Endothelial cell of umbilical vein (primary cell): ENCODE measurements around the gene SH3BP4. TPM values are rescaled to one million over a fixed set of nuclear protein-coding genes. Genes with fewer than 3 reads are reported as not detected.

Source experiments
- BruUV-seq: library from RNA; stranded (reverse); fragments of 400-500 nt; replicated peaks from 2 replicates; lab custom pipeline; 2021; lab: Mats Ljungman, UMichigan
- CTCF ChIA-PET: fragments of 300-600, 350-600 bp; sonication (Branson Sonifier 250); formaldehyde crosslinking; loops from one replicate; lab custom pipeline; 2021; ENCODE audit warnings: antibody characterized with exemption, inconsistent platforms; lab: Charles Lee
- POLR2A ChIA-PET: fragments of 300-600, 350-600 bp; sonication (Branson Sonifier 250); formaldehyde crosslinking; loops from one replicate; lab custom pipeline; 2021; ENCODE audit warnings: antibody characterized with exemption, inconsistent platforms; lab: Charles Lee
- DNase-seq: peaks from one replicate; pipeline ENCODE4 v3.0.0-alpha.2; 2011; ENCODE audit warnings: low read depth, low spot score
- FAIRE-seq: peaks from 2 replicates; lab custom pipeline; 2011; peaks lifted over from hg19 to GRCh38; lab: Jason Lieb, UNC
- H2AFZ ChIP-seq: 2 replicates; pipeline ENCODE4 v1.6.0; 2012; ENCODE audit warnings: low read depth, low read length, control low read depth, inconsistent platforms
- H3K27ac ChIP-seq: 2 replicates; pipeline ENCODE4 v1.5.1; 2011; ENCODE audit warnings: low read depth, mild to moderate bottlenecking, control low read depth, low read length, moderate library complexity; ENCODE audit not compliant: insufficient read depth
- H3K27me3 ChIP-seq, 2 experiments: 2 replicates each; pipeline versions ENCODE4 v1.6.0 to v1.6.1; 2011; ENCODE audit warnings: low read length in 2 of 2, mixed read lengths in 1 of 2; ENCODE audit not compliant: control insufficient read depth in 2 of 2, insufficient read depth in 2 of 2
- H3K36me3 ChIP-seq, 2 experiments: 2 replicates in 1 of 2; 3 replicates in 1 of 2; pipeline ENCODE4 v1.5.1; 2011; ENCODE audit warnings: low read length in 2 of 2, mild to moderate bottlenecking in 1 of 2, moderate library complexity in 1 of 2; ENCODE audit not compliant: control insufficient read depth in 2 of 2, insufficient read depth in 2 of 2; ENCODE audit errors: extremely low read depth in 1 of 2
- H3K4me1 ChIP-seq: 3 replicates; pipeline ENCODE4 v1.5.1; 2011; ENCODE audit warnings: mild to moderate bottlenecking, low read length; ENCODE audit not compliant: control insufficient read depth, insufficient read depth; ENCODE audit errors: extremely low read depth
- H3K4me2 ChIP-seq: 2 replicates; pipeline ENCODE4 v1.6.1; 2011; ENCODE audit warnings: low read length, control low read depth, mixed read lengths; ENCODE audit not compliant: insufficient read depth
- H3K4me3 ChIP-seq, 3 experiments: fragments of 200-600 bp in 1 of 3; sonication (generic), shearing (Covaris generic) in 1 of 3; replicated peaks in 1 of 3; 2 replicates each; pipeline ENCODE4 v1.5.1; 2011 to 2016; ENCODE audit warnings: control low read depth in 3 of 3, low read length in 3 of 3, mild to moderate bottlenecking in 2 of 3, inconsistent platforms in 1 of 3, low read depth in 1 of 3, moderate library complexity in 1 of 3; ENCODE audit not compliant: insufficient read depth in 1 of 3
- H3K79me2 ChIP-seq: 2 replicates; pipeline ENCODE4 v1.6.0; 2012; ENCODE audit warnings: low read length, inconsistent platforms; ENCODE audit not compliant: control insufficient read depth, insufficient read depth
- H3K9ac ChIP-seq: replicated peaks from 2 replicates; pipeline ENCODE3; 2011; ENCODE audit warnings: low read length, control low read depth; ENCODE audit not compliant: insufficient read depth; ENCODE audit errors: extremely low read depth
- H3K9me1 ChIP-seq: replicated peaks from 3 replicates; pipeline ENCODE4 v1.6.0; 2011; ENCODE audit warnings: mild to moderate bottlenecking, low read length; ENCODE audit not compliant: control insufficient read depth, insufficient read depth; ENCODE audit errors: extremely low read depth
- H3K9me3 ChIP-seq: replicated peaks from 2 replicates; pipeline ENCODE4 v1.5.1; 2012; ENCODE audit warnings: low read length, inconsistent platforms; ENCODE audit not compliant: control insufficient read depth, insufficient read depth
- H4K20me1 ChIP-seq: replicated peaks from 2 replicates; pipeline ENCODE3; 2011; ENCODE audit warnings: mild to moderate bottlenecking, low read length; ENCODE audit not compliant: control insufficient read depth, insufficient read depth; ENCODE audit errors: extremely low read depth
- EZH2 ChIP-seq: IDR thresholded peaks from 2 replicates; pipeline ENCODE4 v1.6.1; 2012; ENCODE audit warnings: borderline replicate concordance, low read depth, mild to moderate bottlenecking, moderate library complexity, low read length, inconsistent platforms; ENCODE audit not compliant: severe bottlenecking
- FOS ChIP-seq: IDR thresholded peaks from 2 replicates; pipeline ENCODE4 v1.6.1; 2011; ENCODE audit warnings: mild to moderate bottlenecking, low read length, moderate library complexity, borderline replicate concordance; ENCODE audit not compliant: insufficient read depth
- GATA2 ChIP-seq: IDR thresholded peaks from 2 replicates; pipeline ENCODE4 v1.7.0; 2011; ENCODE audit warnings: low read depth, mild to moderate bottlenecking, moderate library complexity, mixed read lengths, low read length; ENCODE audit not compliant: insufficient read length, insufficient read depth
- MAX ChIP-seq: IDR thresholded peaks from 2 replicates; pipeline ENCODE4 v1.6.1; 2011; ENCODE audit not compliant: insufficient read depth, insufficient read length
- dilution Hi-C: fragments of 300-500 bp; cut with MboI; formaldehyde crosslinking; loops from one replicate; pipeline ENCODE4 v1.15.0; 2019; ENCODE audit warnings: low sequenced_read_pairs; ENCODE audit not compliant: extremely low pct_ligation_motif_present
- intact Hi-C: fragments of 100-400 bp; cut with micrococcal nuclease; formaldehyde crosslinking; loops from one replicate; pipeline ENCODE4 v1.10.0; 2022
- polyA plus RNA-seq, 4 experiments: library from polyadenylated mRNA; depleted of rRNA in 3 of 4; stranded (reverse) in 3 of 4; unstranded in 1 of 4; fragments of >200 nt; gene quantifications; 2 replicates each; pipeline versions ENCODE4 v1.2.1 to v1.2.3, GENCODE V29; 2011 to 2012; ENCODE audit warnings: missing spikeins in 1 of 4
- total RNA-seq: library from RNA; stranded (reverse); gene quantifications from 2 replicates; pipeline ENCODE4 v1.2.3, GENCODE V29; 2021

SH3BP4 gene
- total and polyA plus RNA-seq, 2 donors (not counting 3 experiments of a cell fraction or from before 2014, with no cell fraction given): 85.2 to 100.0 TPM

DNA sequence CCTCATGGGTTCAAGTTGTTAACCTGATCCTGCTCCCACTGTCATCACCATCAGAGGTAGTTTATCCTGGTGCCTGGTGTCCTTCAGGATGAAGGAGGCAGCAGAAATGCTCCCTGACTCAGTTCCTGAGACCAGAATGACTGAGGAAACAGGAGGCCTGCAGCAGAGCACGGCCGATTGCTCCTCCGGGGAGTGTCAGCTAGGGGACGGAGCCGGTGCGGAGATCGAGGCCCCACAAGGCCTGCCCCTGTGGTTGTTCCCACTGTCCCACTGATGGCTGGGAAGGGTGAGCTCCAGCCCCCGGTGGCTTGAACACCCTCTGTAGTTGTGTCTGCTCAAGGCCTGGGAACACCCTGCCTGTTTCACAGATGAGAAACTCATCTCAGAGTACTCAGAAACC is 45.6 kb downstream of the SH3BP4 start:
- Histone ChIP-seq H3K27ac (peak overlapping the region; percentile 88), H3K27me3 (no peaks in the 10 kb centered on the region), H3K9me1 (no peaks in the 10 kb centered on the region), H3K4me3 (no peak overlapping the region), H3K4me1 (peaks cover 56% of the 10 kb centered on the region), H4K20me1 (no peaks in the 10 kb centered on the region), H3K36me3 (peaks cover 13 to 25% of the 10 kb centered on the region in 2 experiments), H3K9me3 (no peaks in the 10 kb centered on the region), H2AFZ (no peak overlapping the region), H3K79me2 (peaks cover 87% of the 10 kb centered on the region), H3K4me2 (peak overlapping the region; percentile 3), H3K9ac (peak overlapping the region; percentile 56)
- POLR2A ChIA-PET: no interaction called here
- dilution Hi-C loops: no loop called here
- intact Hi-C loops: loop anchor here (2.0 to 5.0 kb wide), 2 partner anchors 55 to 117 kb away; no protein-coding TSS in a partner anchor
- DNase-seq: peak; percentile 67
- BruUV-seq: no TSS peak
- peak; percentile 90 for FAIRE-seq
- TF ChIP-seq MAX (no peak), FOS (peak; percentile 37)
- CTCF ChIA-PET: interaction anchor here (0.6 to 2.1 kb wide), 5 partner anchors 14 to 116 kb away, joined by 3 to 5 read pairs (median 4); no protein-coding TSS in a partner anchor

DNA sequence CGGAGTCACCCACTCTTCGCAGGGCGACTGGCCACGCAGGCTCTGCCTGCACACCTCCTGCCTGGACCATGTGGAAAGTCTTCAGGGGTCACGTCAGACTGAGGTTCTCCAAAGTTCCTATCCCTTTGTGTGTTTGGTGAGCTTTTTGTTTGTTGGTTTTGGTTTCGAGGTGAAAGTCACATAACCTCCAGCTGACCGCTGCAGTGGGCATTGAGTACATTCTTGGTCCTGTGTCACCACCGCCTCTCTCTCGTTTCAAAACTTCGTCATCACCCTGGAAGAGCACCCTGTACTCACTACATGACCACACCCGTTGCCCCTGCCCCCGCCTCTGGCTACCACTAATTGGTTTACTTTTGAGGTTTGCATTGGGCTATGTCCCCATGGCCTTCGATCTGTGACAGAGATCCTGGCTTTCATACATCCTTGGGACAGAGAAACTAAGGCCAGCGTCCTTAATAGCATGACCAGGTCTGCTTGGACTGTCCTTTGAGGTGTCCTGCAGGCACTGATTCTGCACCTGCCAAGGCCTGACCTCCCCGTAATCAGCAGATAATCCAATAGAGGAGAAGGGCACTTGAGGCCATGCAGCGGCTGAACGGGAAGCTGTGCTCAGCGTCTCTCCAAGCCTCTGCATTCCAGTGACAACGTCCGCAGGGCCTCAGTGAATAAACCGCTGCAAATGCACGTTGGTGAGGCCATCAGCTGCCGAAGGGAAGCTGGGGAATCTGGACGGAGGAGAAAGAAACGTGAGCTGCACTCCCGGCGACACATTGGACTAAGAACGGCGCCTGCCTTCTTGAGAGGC is 46.8 kb downstream of the SH3BP4 start:
- H4K20me1 ChIP-seq: no peaks in the 10 kb centered on the region
- dilution Hi-C loops: no loop called here
- H3K27me3 ChIP-seq: no peaks in the 10 kb centered on the region
- H3K27ac ChIP-seq: no peak overlapping the region
- no TSS peak for BruUV-seq
- H3K79me2 ChIP-seq: peaks cover 87% of the 10 kb centered on the region
- H3K4me2 ChIP-seq: no peak overlapping the region
- H3K9ac ChIP-seq: no peak overlapping the region
- H3K4me3 ChIP-seq: no peak overlapping the region
- TF ChIP-seq GATA2 (no peak), EZH2 (no peak)
- peaks cover 55% of the 10 kb centered on the region for H3K4me1 ChIP-seq
- H3K36me3 ChIP-seq: peaks cover 13 to 27% of the 10 kb centered on the region in 2 experiments
- no peaks in the 10 kb centered on the region for H3K9me3 ChIP-seq
- CTCF ChIA-PET: interaction anchor here (1.0 to 1.6 kb wide), 4 partner anchors 10 to 117 kb away, joined by 4 to 5 read pairs (median 5); no protein-coding TSS in a partner anchor
- no peak overlapping the region for H2AFZ ChIP-seq
- H3K9me1 ChIP-seq: no peaks in the 10 kb centered on the region
- FAIRE-seq (no peak), DNase-seq (no peak)
- POLR2A ChIA-PET: no interaction called here
- intact Hi-C loops: loop anchor here (5.0 kb wide), 1 partner anchor 54 kb away; no protein-coding TSS in a partner anchor
